ENCODE data around the gene SUGCT. TPM values are rescaled to one million over a fixed set of nuclear protein-coding genes. Genes with fewer than 3 reads are reported as not detected.

Gene SUGCT
- total RNA-seq, 1 donor = 6.7 TPM

DNA sequence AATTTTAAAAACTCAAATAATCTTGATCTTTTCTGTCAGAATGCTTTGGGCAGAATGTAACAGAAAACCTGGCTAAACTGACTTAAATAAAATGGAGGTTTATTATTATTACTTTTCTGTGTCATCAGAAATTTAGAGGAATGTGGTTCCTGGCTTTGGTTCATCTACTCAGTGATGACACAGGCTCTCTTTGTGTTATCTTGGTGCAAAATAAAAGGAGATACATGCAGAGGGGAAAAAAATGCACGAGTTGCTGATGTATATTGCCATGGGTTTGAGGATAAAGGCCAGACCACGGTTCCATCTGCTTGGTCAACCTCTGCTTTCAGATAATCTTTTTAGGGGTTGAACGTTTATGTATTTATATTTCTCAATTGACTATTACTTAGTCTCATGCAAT lies 181.4 kb downstream of the SUGCT start:
- no peak overlapping the region for H3K4me3 ChIP-seq (ENCODE audit: low read depth, low read length)
- TF ChIP-seq, protein P1, sequence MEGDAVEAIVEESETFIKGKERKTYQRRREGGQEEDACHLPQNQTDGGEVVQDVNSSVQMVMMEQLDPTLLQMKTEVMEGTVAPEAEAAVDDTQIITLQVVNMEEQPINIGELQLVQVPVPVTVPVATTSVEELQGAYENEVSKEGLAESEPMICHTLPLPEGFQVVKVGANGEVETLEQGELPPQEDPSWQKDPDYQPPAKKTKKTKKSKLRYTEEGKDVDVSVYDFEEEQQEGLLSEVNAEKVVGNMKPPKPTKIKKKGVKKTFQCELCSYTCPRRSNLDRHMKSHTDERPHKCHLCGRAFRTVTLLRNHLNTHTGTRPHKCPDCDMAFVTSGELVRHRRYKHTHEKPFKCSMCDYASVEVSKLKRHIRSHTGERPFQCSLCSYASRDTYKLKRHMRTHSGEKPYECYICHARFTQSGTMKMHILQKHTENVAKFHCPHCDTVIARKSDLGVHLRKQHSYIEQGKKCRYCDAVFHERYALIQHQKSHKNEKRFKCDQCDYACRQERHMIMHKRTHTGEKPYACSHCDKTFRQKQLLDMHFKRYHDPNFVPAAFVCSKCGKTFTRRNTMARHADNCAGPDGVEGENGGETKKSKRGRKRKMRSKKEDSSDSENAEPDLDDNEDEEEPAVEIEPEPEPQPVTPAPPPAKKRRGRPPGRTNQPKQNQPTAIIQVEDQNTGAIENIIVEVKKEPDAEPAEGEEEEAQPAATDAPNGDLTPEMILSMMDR (IDR thresholded peaks at IDR 0.05; ENCODE audit: insufficient read depth, low read length) = no peak
- DNase-seq (ENCODE audit: low read depth) = peak; percentile 64

DNA sequence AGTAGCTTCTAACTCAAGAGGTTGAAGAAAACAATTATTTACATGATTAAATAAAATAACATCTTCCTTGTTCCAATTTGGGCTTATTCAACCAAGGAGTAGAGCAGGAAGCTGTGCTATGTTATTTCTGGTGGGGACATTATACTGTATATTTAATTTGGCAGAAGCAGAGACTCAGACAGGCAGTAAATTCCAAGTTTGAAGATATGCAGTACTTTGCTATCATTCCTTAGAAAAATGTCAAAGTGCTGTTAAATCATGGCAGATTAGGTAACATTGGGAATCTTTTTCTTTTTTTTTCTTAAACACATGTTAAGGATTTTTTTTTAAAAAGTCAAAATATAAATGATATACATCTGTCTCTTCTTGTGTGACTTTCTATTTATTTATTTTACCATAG lies 190.1 kb downstream of the SUGCT start:
- TF ChIP-seq, protein P1 (IDR thresholded peaks at IDR 0.05; ENCODE audit: insufficient read depth, low read length) = no peak
- H3K4me3 ChIP-seq (ENCODE audit: low read depth, low read length) = no peak overlapping the region

DNA sequence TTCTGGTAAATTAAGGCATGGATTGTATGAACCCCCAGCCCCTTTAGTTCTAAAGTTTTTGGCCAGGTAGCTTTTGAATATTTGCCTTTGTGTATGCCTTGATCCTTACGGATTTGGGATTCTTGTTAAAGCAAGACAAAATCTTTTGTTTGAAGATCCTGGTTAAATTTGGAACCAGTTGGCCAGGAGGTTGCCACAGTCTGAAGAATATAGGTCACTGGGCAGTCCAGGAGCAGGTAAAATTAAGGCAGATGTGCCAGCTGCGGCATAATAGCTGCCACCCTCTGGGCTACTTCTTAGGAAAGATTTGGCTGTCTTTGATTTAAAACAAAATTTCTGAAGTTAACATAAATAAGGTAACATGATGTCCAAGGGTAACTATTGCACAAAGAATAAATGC lies 192.3 kb downstream of the SUGCT start:
- no peak for DNase-seq (ENCODE audit: low read depth)
- TF ChIP-seq, protein P1 (IDR thresholded peaks at IDR 0.05; ENCODE audit: insufficient read depth, low read length) = no peak
- H3K4me3 ChIP-seq (ENCODE audit: low read depth, low read length) = no peak overlapping the region

More for the DNA sequence above, 190.1 kb downstream of the SUGCT start:
- peak; percentile 81 for DNase-seq (ENCODE audit: low read depth)

DNA sequence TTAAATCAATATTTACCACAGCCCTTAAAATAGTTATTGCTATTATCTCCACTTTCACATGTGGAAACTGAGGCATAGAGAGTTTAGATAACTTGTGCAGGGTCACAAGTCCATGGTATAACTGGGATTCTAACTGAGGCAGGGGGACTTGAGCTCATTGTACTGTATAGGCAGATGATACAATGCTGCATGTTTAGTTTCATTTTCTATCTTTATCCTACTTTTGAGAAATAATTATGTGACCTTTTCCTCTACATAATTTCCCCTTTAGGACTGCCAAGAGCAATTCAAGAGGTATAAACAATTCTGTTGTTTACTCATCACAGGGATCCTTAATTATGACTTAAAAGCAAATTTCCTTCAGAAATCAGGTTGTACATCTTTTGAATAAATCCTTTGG lies 193.1 kb downstream of the SUGCT start:
- no peak overlapping the region for H3K4me3 ChIP-seq (ENCODE audit: low read depth, low read length)
- no peak for DNase-seq (ENCODE audit: low read depth)
- TF ChIP-seq, protein P1 (IDR thresholded peaks at IDR 0.05; ENCODE audit: insufficient read depth, low read length) = no peak

DNA sequence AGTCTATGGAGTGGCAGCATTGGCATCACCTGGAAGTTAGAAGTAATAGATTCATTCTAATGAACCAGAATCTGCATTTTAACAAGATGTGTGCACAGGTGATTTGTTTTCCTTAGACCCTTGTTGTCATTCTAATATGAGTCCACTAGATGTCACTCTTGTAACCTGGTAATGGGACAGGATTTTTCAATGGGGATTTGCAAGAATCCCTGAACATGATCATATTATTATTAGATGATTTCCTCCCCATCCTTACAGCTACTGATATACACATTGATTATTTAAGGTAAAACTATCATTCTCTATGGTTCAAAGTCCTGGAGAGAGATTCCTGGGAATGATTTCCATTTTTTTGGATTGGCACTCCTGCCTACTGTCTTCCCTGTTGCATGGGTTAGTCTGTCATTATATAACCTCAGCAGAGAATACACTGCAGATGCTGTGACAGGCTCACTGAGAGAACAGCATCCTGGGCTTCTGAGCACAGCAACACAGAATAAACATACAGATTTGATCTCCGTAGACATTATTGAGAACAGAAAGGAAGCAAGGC lies 194.9 kb downstream of the SUGCT start:
- peak; percentile 84 for DNase-seq (ENCODE audit: low read depth)
- TF ChIP-seq, protein P1 (IDR thresholded peaks at IDR 0.05; ENCODE audit: insufficient read depth, low read length) = peak; percentile 69
- H3K4me3 ChIP-seq (ENCODE audit: low read depth, low read length) = no peak overlapping the region

DNA sequence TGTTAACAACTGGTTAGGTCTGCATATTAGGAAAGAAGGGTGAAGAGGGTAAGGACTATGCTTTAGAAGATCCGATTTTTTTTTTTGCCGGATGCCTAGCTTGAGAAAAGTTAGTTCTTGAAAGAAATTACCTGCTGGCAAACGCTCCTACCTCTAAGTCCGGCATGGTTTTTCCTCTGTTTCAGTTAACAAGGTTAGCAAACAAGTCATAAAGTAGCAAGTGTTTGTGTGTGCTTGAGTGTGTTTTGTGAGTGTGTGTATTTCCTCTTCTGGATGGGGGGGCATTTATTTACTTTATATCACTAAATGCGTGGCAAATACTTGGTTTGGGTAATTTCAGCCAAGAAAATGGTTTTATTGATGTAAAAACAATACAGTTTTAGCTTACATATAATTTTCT lies 195.6 kb downstream of the SUGCT start:
- no peak overlapping the region for H3K4me3 ChIP-seq (ENCODE audit: low read depth, low read length)
- TF ChIP-seq, protein P1 (IDR thresholded peaks at IDR 0.05; ENCODE audit: insufficient read depth, low read length) = no peak
- no peak for DNase-seq (ENCODE audit: low read depth)

DNA sequence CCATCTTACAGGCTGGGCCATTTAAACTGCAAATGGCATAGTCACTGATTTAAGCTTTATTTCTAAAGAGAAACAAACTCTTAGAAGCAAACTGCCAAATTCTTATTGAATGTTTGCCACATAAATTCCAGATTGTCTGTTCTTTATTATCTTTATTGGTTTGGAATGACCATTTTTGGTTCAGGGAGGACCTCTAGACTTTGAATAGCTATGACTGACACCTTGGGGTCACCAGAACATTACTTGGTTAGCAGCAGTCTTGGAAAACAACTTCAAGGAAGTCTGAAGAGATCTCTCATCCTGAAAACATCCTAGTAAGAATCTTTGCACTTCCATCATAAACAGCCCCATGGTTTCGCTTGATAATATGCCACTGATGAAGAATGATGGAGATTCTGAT lies 197.1 kb downstream of the SUGCT start:
- TF ChIP-seq, protein P1 (IDR thresholded peaks at IDR 0.05; ENCODE audit: insufficient read depth, low read length) = no peak
- peak; percentile 48 for DNase-seq (ENCODE audit: low read depth)
- no peak overlapping the region for H3K4me3 ChIP-seq (ENCODE audit: low read depth, low read length)
